ENCODE results near the gene FBXO3. TPM values are rescaled to one million over a fixed set of nuclear protein-coding genes. Genes with fewer than 3 reads are reported as not detected.
A peak's percentile ranks its signal among the peaks of the same experiment; 100 is the strongest.

Gene FBXO3
- total and polyA plus RNA-seq, 9 of the 15 experiments (the other 6 are each of a cell fraction or from before 2014, with no cell fraction given): 11.6 to 59.3 (median 29.2) TPM

- FAIRE-seq (no peak), DNase-seq (ENCODE audit: extremely low read depth in 1 of 4, low spot score in 3 of 4) (no peak), ATAC-seq (no peak)
- in situ Hi-C loops (cut with MboI) (no loop called here), intact Hi-C loops (cut with micrococcal nuclease) (no loop called here)
- peaks cover 75% of the 10 kb centered on the region for H3K79me2 ChIP-seq (ENCODE audit: control insufficient read depth, insufficient read depth, low read length)
- TF ChIP-seq MEIS2 (IDR thresholded peaks at IDR 0.05; ENCODE audit: partially characterized antibody) (peak; percentile 55), ZNF561 (CRISPR knock-in tag; conservative IDR thresholded peaks at IDR 0.05) (no peak), SMAD4 (CRISPR knock-in tag; conservative IDR thresholded peaks at IDR 0.05) (0 out of 2 replicates have a peak, but pooled peaks have one; percentile 21), CTBP1 (IDR thresholded peaks at IDR 0.05; ENCODE audit: borderline replicate concordance) (0 out of 2 replicates have a peak, but pooled peaks have one; percentile 15), PKNOX1 (IDR thresholded peaks at IDR 0.05) (0 out of 2 replicates have a peak, but pooled peaks have one; percentile 6)
- no peak overlapping the region; the same call in 2 of the 3 replicates for H3K27ac ChIP-seq (ENCODE audit: extremely low read depth, low read depth, low read length)
- BruUV-seq (replicated peaks): no TSS peak
- no peak overlapping the region for H2AFZ ChIP-seq (ENCODE audit: low read depth, low read length)
- POLR2A ChIA-PET: interaction anchor here (0.9 to 1.8 kb wide), 6 partner anchors 10 to 20 kb away, joined by 3 to 8 read pairs (median 5); no protein-coding TSS in a partner anchor
- H3K9me3 ChIP-seq (replicated peaks; ENCODE audit: control insufficient read depth, insufficient read depth, low read depth, low read length): no peaks in the 10 kb centered on the region; the same call in 1 of the 2 replicates
- H3K27me3 ChIP-seq (ENCODE audit: control insufficient read depth in 2 of 2, insufficient read depth in 2 of 2, low read length in 2 of 2): no peaks in the 10 kb centered on the region
- CTCF ChIA-PET (ENCODE audit: low intra/inter-chr PET ratio): no interaction called here
- H3K4me3 ChIP-seq: peak overlapping the region; percentile 79; the same call in 1 of the 2 replicates
- peak overlapping the region in 1 of 2 experiments; percentile 56; a peak in 1 of 4 replicates for H3K9ac ChIP-seq (ENCODE audit: insufficient read depth in 1 of 2, low read depth in 2 of 2, low read length in 2 of 2)
- H3K36me3 ChIP-seq (ENCODE audit: control insufficient read depth, insufficient read depth, low read length): peaks cover 27% of the 10 kb centered on the region
- H3K9me1 ChIP-seq (ENCODE audit: control insufficient read depth, insufficient read depth, low read length): no peaks in the 10 kb centered on the region
- WGBS (ENCODE audit: insufficient coverage, low coverage, missing lambda C conversion rate): 33% methylated on average over 7 of the region's 7 CpGs
- H3K4me2 ChIP-seq (ENCODE audit: insufficient read depth, low read length): peak overlapping the region; percentile 95
- H3K4me1 ChIP-seq (replicated peaks in 1 of 2; ENCODE audit: control insufficient read depth in 2 of 2, insufficient read depth in 2 of 2, low read length in 2 of 2): peaks cover 19 to 67% of the 10 kb centered on the region in 2 experiments
- peaks cover 16% of the 10 kb centered on the region; the same call in 1 of the 2 replicates for H4K20me1 ChIP-seq (replicated peaks; ENCODE audit: control insufficient read depth, insufficient read depth, low read length)
Observed at GRCh38 chr11:33733980-33734379, 40.3 kb downstream of the FBXO3 start.
